ENCODE measurements around the gene NBPF3.
"Not testable (repeated sequence)": the region's sequence is repeated elsewhere in the genome, so short reads cannot be mapped to it uniquely, and the experiment has no call there.

Gene NBPF3, protein sequence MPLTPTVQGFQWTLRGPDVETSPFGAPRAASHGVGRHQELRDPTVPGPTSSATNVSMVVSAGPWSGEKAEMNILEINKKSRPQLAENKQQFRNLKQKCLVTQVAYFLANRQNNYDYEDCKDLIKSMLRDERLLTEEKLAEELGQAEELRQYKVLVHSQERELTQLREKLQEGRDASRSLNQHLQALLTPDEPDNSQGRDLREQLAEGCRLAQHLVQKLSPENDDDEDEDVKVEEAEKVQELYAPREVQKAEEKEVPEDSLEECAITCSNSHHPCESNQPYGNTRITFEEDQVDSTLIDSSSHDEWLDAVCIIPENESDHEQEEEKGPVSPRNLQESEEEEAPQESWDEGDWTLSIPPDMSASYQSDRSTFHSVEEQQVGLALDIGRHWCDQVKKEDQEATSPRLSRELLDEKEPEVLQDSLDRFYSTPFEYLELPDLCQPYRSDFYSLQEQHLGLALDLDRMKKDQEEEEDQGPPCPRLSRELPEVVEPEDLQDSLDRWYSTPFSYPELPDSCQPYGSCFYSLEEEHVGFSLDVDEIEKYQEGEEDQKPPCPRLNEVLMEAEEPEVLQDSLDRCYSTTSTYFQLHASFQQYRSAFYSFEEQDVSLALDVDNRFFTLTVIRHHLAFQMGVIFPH

DNA sequence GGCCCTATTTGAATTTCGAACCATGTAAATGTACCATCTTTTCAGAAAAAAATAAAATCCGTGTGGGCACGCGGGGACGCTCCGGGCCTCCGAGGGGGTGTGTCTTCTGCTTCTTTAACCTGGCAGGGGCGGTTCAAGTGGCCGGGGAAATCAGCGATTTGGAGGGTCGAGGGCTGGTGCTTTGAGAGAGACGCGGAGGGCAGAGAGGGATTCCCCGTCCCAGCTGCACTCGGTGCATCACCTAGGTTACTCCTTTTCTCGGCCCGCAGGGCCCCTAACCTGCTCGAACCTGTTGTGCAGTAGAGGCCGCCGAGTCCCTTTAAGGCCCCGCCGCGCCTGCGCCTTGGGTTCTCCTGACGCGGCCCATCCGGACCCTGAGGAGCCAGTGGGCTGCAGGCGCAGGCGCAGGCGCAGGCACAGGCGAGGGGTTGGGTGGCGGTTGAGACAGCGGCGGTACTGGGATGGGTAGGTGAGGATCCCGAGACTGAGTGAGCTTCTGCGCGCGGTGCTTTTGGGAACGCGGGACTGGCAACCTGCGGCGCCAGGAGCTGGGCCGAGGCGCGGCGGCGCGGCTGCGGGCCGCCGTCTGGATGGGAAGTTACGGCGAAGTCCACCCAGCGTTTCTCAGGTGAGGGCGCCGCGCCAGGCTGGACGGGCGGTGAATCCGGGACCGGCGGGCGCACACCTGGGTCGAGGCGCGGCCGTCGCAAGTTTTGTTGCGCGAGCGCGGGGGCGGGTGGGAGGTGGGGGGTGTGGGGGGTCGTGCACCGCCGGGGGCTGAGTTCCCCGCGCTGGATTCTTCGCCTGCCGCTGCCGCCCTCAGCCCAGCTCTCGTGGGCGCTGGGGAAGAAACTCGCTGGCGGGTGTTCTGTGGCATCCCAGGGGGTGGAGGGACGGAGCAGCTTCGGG is at the start of gene NBPF3:
Gene NBPF3 (plus strand): TSS at position 417 of the 909 bp plus-strand sequence. CDS start 4,950 bp downstream, outside the sequence.
- DNase-seq (ENCODE audit: low spot score), result peak; percentile 42

DNA sequence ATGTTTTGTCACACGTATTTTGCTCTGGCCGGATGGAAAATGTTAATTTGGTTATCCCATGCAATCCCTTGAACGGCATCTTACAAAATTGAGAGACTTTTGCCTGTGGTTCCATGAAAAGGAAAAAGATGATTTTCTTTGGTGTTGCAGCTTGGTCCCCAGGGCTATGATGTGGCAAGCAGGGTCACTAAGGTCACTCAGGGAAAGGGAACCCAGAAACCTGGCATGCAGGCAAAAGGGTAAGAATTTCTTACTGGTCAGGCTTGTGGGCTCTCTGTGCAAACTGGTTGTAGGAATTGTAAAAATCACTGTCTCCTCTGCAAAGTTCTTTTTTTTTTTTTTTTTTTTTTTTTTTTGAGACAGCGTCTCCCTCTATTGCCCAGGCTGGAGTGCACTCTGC is 48.4 kb upstream of the NBPF3 start:
- no peak for DNase-seq (ENCODE audit: low spot score)

DNA sequence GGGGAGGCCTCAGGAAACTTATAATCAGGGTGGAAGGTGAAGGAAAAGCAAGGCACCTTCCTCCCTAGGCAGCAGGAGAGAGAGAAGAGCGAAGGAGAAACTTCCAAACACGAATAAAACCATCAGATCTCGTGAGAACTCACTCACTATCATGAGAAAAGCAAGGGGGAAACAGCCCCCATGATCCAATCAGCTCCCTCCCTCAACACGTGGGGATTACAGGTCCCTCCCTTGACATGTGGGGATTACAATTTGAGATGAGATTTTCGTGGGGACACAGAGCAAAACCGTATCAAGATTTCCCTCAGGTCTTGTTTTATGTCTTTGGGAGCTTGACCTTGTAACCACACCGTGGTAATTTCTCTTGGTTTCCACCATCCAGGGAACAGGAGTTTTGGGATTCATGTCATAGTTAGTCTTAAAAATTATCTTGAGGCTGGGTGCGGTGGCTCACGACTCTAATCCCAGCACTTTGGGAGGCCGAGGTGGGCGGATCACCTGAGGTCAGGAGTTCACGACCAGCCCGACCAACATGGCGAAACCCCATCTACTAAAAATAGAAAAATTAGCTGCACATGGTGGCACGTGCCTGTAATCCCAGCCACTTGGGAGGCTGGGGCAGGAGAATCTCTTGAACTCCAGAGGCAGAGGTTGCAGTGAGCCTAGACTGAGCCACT is 47.2 kb upstream of the NBPF3 start:
- DNase-seq (ENCODE audit: low spot score), result no peak

DNA sequence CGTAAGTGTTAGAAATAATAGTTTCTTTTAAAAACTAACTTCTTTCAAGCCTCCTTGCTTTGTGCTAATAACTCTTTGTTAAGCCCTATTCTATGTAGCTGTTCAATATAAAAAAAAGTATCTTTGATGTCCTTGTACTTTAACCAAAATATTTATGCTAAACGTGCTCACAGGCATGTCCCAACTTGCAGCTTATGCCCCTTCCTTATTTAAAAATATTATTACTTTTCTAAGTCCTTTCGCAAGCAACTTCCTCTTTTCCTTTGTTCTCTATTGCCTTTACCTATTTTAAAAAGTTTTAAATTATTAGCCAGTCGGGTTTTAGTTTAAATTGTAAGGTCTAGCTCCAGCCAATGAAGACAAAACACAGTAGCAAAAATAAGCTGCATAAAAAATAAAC is 43.4 kb upstream of the NBPF3 start:
- no peak for DNase-seq (ENCODE audit: low spot score)

DNA sequence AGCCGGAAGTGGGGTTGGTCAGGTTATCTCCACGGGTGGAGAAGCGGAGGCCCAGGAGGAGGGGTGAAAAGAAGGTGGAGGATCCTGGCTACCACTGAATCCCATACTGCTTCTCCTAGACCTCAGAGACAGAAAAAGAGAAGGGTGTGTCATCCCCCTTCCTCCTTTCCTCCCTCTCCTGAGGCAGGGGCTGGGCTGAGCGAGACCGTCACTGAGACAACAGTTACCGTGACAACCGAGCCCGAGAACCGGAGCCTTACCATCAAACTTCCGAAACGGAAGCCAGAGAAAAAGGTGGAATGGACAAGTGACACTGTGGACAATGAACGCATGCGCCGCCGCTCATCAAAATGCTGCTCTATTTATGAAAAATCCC is 42.1 kb upstream of the NBPF3 start:
- DNase-seq (ENCODE audit: low spot score), result no peak

DNA sequence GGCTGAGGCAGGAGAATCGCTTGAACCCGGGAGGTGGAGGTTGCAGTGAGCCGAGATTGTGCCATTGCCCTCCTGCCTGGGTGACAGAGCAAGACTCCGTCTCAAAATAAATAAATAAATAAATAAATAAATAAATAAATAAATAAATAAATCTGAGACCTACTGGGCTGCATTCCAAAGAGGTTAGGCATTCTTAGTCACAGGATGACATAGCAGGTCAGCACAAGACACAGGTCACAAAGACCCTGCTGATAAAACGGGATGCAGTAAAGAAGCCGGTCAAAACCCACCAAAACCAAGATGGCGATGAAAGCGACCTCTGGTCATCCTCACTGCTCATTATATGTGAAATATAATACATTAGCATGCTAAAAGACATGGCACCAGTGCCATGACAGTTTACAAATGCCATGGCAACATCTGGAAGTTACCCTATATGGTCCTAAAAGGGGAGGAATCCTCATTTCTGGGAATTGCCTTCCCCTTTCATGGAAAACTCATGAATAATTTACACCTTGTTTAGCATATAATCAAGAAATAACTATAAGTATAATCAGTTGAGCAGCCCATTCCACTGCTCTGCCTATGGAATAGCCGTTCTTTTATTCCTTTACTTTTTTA is 38.1 kb upstream of the NBPF3 start:
- DNase-seq (ENCODE audit: low spot score), result not testable (repeated sequence)

DNA sequence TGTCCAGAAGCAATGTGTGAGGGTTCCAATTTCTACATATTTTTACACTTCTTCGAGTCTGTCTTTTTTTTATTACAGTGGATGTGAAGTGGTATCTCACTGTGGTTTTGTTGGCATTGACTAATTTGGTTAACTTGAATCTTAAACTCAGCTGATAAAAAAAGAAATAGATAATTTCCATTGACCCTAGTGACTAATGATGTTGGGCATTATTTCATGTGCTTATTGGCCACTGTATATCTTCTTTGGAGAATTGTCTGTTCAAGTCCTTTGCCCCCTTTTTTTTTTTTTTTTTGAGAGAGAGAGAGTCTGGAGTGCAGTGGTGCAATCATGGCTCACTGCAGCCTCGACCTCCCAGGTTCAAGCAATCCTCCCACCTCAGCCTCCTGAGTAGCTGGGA is 33.3 kb upstream of the NBPF3 start:
- no peak for DNase-seq (ENCODE audit: low spot score)

DNA sequence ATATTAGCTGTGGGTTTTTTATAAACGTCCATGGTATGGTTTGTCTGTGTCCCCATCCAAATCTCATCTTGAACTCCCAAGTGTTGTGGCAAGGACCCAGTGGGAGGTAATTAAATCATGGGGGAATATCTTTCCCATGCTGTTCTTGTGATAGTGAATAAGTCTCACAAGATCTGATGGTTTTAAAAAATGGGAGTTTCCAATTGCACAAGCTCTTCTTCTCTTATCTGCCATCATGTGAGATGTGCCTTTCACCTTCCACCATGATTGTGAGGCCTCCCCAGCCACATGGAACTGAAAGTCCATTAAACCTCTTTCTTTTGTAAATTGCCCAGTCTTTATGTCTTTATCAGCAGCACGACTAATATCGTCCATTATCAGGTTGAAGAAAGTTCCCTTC is 30.0 kb upstream of the NBPF3 start:
- DNase-seq (ENCODE audit: low spot score), result not testable (repeated sequence)

DNA sequence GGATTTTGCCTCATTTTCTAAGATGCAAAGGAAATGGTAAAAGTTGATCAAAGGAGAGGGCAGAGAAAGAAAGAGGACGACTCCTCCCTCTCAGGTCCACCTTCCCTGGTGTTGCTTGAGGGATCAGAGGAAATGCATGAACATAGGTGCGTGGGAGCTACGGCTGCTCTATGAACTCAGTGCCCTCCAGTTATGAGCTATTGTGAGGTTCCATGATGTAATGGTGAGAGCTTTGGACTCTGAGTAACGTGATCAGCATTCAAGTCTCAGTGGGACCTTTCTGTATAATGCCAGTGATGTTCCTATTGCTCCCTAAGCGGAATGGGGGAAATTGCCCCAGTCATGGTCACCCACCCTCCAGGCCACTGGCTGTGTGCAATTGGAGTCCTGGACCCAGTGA is 25.9 kb upstream of the NBPF3 start:
- DNase-seq (ENCODE audit: low spot score), result no peak

DNA sequence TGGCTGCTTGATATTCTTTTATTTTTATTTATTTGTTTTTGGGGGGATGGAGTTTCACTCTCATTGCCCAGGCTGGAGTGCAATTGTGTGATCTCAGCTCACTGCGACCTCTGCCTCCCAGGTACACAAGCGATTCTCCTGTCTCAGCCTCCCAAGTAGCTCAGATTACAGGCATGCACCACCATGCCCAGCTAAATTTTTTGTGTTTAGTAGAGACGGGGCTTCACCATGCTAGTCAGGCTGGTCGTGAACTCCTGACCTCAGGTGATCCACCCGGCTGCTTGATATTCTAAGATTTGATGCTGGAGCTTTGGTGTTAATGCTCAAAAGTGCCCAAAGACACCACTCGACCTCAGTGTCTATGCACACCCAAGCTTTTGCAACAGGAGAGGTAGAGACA is 19.6 kb upstream of the NBPF3 start:
- DNase-seq (ENCODE audit: low spot score), result not testable (repeated sequence)

DNA sequence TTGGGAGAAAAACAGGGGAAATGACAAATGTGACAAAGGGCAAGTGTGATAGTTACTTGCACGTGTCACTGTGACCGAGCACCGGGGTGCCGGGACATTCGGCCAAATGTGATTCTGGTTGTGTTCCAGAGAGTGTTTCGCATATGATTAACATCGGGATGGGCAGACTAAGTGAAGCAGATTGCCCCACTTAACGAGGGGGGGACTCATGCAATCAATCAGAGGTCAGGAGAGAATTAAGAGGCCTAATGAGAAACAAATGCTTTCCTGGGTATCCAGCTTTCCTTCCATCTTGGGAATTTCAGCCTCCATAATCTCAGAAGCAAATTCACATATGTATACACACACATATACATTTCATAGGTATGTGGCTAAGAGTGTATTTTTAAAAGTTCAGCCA is 18.6 kb upstream of the NBPF3 start:
- not testable (repeated sequence) for DNase-seq (ENCODE audit: low spot score)

DNA sequence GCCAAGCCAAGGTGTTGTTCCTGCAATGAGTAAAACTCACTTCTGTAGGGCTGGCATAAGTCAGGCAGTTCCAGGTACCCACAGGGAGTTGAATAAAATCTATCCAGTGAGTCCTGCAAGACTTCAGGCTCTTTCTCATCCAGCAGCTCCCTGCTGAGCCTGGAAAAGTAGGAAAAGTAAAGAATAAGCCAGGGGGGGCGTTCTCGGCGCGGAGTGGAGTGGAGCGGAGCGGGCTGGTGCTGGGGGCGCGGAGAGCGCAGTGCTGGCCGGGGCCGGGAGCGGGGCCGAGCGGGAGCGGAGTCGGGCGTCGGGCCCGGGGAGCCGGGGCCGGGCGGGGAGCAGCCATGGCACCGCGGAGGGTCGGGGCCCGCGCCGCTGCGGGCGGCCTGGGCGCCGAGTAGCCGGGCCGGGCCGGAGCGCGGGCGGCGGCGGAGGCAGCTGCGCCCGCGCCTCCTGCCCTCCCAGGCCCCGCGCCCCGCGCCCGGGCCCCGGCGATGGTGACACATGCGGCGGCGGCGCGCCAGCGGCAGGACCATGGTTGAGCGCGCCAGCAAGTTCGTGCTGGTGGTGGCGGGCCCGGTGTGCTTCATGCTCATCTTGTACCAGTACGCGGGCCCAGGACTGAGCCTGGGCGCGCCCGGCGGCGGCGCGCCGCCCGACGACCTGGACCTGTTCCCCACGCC is 12.0 kb upstream of the NBPF3 start:
- not testable (repeated sequence) for DNase-seq (ENCODE audit: low spot score)

DNA sequence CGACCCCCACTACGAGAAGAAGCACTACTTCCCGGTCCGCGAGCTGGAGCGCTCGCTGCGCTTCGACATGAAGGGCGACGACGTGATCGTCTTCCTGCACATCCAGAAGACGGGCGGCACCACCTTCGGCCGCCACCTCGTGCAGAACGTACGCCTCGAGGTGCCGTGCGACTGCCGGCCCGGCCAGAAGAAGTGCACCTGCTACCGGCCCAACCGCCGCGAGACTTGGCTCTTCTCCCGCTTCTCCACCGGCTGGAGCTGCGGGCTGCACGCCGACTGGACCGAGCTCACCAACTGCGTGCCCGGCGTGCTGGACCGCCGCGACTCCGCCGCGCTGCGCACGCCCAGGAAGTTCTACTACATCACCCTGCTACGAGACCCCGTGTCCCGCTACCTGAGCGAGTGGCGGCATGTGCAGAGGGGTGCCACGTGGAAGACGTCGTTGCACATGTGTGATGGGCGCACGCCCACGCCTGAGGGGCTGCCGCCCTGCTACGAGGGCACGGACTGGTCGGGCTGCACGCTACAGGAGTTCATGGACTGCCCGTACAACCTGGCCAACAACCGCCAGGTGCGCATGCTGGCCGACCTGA is 11.4 kb upstream of the NBPF3 start:
- DNase-seq (ENCODE audit: low spot score), result not testable (repeated sequence)

DNA sequence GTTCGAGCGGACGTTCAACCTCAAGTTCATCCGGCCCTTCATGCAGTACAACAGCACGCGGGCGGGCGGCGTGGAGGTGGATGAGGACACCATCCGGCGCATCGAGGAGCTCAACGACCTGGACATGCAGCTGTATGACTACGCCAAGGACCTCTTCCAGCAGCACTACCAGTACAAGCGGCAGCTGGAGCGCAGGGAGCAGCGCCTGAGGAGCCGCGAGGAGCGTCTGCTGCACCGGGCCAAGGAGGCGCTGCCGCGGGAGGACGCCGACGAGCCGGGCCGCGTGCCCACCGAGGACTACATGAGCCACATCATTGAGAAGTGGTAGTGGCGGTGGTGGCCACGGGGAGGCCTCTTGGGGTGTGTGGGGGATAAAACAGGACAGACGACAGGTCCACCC is 10.7 kb upstream of the NBPF3 start:
- DNase-seq (ENCODE audit: low spot score), result not testable (repeated sequence)

DNA sequence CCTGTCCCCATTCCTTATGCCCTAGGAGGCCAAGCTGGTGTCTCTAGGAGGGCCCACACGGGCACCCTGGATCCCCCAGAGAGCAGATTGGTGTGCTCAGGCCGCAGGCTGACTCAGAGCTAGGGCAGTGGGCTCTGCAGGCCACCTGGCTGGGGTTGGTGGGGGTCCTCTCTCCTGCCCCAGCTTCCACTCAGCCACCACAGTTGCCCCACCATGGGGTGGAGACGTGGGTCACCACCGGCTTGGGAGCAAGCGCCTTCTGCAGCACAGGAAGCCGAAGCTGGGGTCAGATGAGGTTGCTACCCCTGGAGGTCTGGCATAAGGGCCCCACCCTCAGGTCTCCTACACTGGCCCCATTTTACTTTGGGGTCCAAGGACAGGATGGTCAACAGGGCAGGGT is 9.1 kb upstream of the NBPF3 start:
- not testable (repeated sequence) for DNase-seq (ENCODE audit: low spot score)

DNA sequence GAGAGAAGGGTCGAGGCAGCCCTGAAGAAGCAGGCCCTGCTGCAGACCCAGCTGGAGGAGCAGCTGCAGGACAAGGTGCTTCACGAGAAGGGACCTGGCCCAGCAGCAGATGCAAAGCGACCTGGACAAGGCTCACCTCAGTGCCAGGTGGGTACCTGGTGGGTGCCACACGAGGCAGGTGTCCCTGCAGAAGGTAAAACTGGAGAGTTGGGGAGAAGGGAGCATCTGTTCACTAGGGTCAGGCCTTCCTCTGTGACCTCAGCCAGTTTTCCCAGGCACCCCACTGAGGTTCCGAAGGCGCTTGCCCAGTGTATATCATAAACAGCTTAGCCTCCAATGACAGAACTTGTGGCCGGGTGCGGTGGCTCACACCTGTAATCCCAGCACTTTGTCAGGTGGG is 5.5 kb upstream of the NBPF3 start:
- no peak for DNase-seq (ENCODE audit: low spot score)

DNA sequence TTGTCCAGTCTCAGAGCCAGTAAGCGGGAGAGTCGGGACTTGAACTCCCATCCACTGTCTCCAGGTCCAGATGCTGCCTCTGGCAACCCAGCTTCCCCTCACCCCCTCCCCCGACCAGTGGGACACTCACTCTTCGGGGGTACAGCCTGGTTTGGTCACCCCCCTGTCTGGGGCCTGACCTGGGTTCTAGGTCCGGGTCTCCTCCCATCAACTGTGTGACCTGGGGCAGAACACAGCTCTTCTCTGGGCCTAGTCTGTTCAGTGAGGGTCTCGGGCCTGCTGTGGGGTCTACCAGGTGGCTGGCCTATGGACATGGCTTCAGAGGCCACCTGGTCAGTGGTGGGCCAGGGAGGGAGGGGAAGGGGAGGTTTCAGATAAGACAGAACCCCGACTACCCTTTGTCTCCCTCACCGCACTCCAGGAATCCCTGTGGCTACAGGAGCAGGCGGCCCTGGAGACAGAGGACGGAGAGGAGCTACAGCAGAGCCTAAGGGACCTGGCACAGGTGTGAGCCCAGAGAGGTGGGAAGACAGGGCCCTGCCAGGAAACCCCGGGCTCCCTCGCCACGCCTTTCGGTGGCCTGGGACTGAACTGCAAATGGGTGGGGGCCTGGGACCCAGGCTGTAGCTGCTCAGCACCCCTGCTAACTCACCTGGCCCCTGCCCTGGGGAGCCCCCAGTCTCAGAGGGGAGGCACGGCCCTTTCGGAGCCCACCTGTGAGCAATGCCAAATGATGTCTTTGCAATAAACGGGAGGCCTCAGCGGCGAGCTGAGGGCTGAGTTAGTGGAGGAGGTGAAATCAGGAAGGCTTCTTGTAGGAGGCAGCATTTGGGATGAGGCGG is 4.1 kb upstream of the NBPF3 start:
- no peak for DNase-seq (ENCODE audit: low spot score)

DNA sequence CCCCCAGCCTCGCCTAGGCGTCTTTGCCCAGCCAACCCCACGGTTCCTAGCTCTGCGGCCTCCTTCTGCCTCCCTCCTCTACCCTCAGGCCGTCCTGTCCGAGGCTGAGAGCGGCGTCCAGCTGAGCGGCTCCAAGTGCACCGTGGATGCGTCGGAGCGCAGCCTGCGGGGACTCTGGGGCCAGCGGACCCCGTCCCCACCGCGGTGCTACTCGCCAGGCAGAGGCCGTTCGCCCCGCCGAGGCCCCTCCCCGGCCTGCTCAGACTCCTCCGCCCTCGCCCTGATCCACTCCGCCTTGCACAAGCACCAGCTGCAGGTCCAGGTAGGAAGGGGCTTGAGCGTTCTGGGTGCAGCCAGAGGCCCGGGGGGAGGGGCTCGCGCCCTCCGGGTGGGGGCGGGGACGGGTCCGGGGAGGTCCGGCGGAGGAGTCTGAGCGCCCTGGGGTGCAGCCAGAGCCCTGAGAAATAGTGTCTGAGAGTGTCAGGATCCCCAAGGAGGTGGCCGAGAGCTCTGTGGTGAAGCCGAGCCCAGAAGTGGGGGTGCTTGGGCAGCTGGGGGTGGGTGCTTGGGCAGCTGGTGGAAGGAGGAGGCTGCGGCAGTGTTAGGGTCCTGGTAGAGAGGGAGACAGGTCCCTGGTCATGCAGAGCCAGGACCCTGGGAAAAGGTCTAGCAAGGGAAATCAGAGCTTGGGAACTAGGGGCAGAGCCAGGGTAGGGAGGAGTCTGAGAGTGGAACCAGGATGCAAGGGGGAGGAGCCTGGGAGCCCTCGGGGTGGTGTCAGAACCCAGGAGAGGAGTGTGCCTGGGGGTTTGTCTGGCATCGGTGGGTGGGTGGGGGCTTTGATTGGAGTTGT is 3.2 kb upstream of the NBPF3 start:
- no peak for DNase-seq (ENCODE audit: low spot score)

DNA sequence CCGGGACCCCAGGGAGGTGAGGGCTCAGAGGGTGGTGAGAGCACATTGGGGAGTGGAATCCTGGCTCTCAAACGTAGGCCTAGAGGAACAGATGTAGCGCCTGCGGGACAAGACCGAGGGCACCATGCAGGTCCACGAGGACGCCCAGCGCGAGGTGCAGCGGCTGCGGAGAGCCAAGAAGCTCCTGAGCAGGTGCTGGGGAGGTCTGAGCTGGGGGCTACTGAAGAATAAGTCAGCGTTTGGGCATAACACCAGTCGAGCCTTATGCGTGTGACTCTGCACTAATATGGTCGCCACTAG is 2.6 kb upstream of the NBPF3 start:
- DNase-seq (ENCODE audit: low spot score), result no peak

Measured in kidney capillary endothelial cell (primary cell).